Cerebellar nuclear complex (tissue), 1 donor: ENCODE measurements around the gene NAP1L4.
"Not testable (repeated sequence)": the region's sequence is repeated elsewhere in the genome, so short reads cannot be mapped to it uniquely, and the experiment has no call there.

ENCODE experiments used
- DNase-seq, 2 experiments: peaks; one replicate each; lab custom pipeline; 2025; lab: John Stamatoyannopoulos, UW

NAP1L4 gene

DNA sequence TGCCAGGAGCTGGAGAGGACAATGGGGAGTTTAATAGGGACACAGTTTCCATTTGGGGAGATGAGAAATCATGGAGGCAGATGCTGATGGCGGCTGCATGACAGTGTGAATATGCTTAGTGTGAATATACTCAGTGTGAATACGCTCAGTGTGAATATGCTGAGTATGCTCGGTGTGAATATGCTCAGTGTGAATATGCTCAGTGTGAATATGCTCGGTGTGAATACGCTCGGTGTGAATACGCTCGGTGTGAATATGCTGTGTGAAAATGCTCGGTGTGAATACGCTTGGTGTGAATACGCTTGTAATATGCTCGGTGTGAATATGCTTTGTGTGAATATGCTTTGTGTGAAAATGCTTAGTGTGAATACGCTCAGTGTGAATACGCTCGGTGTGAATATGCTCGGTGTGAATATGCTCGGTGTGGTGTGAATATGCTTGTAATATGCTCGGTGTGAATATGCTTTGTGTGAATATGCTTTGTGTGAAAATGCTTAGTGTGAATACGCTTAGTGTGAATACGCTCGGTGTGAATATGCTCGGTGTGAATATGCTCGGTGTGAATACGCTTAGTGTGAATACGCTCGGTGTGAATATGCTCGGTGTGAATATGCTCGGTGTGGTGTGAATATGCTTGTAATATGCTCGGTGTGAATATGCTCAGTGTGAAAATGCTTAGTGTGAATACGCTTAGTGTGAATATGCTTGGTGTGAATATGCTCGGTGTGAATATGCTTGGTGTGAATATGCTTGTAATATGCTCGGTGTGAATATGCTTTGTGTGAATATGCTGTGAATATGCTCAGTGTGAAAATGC, 54.3 kb downstream of the NAP1L4 start:
- not testable (repeated sequence) for DNase-seq

DNA sequence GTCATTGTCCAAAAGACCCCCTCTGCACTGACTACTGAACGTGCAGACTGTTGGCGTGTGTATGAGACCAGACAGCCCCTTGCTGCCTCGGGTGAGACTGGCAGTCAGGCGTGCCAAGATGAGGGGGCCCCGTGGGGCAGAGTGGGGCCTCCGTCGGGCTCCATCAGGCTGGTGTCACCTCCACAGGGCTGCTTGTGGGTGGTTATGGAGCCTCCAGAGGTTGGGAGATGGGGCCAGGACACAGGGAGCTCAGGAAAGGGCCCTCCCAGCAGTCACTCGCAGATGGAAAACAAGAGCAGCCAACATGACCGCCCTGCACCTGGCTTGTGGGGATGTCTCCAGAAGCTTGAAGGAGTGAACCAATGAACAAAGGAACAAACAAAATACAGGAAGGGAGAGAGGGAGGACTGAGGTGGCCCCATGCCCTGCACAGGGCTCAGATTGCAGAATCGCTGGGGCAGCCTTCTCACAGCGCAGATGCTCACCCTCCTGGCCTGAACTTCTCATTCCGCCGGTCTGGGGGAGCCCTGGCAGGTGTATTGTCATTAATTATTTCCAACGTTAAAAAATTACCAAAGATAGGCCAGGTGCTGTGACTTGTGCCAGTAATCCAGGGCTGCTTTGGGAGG, 57.4 kb downstream of the NAP1L4 start:
- DNase-seq, result no peak

DNA sequence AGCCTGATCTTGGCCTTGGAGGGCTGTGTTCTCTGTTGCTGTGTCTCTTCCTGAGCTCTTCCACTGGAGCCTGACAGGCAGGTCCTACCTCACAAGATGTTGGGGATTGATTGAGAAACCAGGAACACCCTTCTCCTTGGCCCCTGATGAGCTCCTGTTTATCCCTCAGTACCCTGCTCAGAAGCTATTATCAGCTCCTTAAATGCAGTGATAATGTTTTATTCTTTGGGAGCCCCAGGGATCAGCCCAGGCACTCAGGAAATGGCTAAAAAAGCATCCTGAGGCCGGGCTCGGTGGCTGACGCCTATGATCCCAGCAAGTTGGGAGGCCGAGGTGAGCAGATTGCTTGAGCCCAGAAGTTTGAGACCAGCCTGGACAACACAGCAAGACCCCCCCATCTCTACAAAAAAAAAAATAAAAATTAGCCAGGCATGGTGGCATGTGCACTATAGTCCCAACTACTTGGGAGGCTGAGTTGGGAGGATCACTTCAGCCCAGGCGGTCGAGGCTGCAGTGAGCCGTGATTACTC, 58.0 kb downstream of the NAP1L4 start:
- no peak for DNase-seq

DNA sequence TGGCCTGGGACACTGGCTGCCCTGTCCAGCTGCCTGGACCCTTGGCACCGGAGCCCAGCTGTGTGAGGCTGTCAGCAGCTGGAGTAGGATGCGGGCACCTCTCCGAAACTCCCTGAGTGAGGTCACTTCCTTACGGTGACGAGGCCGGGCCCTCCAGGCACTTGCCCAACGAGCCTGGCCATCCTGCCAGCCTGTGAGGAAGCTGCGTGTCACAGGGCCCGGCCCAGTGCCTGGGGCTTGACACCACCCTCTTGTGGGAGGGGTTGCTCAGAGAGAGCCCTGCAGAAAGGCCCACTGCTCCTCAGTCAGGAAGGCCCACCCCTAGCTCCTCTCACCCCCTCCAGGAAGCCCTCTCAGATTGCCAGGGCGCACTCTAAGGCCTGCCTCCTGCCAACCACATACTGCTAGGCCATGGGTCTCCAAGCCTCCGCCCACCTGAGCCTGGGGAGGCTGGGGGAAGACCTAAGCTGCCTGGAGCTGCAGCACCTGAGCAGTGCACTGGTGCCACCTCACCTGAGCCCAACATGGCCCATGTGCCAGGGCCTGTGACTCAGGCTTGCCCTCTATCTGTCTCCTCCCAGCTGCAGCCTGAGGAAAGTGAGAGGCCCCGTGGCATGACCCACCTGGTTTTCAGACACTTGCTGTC, 58.6 kb downstream of the NAP1L4 start:
- no peak for DNase-seq

DNA sequence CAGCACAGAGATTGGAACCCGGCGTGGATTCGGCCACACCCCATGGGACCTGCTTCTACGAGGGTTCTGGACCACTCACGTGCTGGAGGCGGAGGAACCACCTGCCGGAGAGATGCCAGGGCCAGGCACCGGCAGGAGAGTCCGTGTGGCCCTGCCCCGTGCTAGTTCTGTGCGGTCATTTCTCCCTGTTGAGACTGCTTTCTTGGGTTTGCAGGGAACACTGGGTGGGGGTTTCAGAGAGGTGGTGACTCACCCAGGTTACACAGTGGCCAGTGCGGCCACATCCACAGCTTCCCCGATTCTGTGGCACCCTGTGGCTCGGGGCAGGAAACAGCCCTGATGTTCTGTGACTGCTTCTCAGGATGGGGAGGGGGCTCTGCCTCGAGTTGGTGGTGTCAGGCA, 59.3 kb downstream of the NAP1L4 start:
- no peak for DNase-seq

DNA sequence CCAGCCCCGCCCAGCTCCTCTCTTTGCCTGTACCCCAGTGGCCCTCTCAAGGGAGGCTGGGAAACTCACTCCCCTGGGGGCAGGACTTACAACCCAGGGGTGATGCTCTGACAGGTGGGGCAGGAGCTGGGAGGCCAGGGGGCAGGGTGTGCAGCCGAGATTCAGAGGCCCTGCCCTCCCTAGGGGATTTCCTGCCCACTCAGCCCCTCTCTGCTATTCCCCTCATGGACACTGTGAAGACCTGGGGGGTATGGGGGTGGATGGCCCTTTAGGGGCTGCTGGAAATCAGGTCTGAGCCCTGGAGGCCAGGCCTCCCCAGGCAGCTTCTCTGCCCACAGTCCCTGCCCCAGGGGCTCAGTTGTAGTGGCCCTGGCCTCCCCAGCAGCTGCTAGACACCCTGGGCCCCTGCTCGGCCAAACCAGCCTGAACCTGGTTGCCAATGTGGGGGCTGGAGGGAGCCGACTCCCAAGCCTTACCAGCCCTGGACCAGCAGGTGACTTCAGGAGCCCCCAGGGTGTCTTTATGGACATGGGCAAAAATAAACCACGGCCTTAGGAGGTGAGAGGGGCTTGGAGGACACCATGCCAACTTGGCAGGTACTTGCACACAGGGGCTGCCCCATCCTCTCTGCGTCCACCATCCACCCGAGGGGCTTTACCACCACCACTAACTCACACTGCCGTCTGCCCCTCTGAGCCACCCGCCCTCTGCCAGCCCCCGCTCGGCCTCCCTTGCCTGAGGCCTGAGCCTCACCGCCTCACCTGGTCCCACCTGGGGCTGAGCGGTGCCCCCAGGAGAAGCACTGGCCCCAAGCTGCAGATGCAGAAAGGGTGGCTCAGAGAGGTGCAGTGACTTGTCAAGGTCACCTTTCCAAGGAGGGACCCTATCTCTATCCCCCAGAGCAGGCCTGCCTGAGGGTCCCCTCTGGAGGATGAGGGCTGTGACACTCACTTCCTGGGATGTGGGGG, 60.1 kb downstream of the NAP1L4 start:
- DNase-seq, result no peak

DNA sequence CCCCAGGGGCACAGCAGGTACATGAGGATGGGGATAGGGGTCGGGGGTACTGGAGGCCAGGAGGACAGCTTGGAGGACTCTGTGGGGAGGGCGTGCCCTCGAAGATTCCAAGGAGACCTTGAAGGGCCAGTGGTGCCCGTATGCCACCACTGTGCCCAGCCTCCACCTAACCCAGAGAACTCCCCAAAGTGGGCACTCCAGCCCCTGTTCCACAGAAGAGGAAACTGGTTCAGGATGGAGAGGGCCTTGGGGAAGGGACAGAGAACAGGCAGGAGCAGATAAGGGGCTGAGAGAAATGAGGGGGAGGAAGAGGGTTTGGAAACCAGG, 60.7 kb downstream of the NAP1L4 start:
- no peak for DNase-seq

DNA sequence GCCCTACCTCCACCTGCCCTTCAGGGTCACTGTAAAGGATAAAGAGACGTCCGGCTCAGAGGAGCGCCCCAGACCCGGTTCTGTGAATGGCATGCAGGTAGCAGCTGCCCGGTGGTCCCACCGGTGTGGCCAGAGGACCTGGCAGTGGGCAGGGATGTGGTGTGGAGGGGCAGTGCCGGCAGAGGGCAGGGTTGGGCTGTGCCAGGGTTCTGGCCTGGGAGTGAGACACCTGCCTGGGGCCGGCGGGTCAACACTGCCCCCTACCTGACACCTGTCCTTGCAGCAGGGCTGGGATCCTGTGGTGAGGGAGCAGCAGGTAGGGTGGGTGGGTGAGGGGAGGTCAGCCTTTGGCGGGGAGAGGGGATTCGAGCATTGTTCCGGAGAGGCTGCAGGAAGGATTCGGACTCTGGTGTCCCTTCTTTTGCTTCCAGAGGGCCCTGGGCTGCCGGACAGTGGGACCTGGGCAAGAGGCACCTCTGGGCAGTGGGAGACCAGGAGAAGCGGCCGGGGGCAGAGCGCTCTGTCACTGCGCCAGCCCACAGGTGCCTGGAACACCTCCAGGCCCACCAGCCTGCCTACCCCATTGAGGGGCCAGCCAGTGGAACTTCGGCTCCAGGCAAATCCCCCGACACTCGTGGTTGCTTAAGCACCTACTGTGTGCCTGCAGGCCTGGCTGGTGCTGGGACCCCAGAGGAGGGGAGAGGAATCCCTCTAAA, 61.3 kb downstream of the NAP1L4 start:
- DNase-seq, result no peak

DNA sequence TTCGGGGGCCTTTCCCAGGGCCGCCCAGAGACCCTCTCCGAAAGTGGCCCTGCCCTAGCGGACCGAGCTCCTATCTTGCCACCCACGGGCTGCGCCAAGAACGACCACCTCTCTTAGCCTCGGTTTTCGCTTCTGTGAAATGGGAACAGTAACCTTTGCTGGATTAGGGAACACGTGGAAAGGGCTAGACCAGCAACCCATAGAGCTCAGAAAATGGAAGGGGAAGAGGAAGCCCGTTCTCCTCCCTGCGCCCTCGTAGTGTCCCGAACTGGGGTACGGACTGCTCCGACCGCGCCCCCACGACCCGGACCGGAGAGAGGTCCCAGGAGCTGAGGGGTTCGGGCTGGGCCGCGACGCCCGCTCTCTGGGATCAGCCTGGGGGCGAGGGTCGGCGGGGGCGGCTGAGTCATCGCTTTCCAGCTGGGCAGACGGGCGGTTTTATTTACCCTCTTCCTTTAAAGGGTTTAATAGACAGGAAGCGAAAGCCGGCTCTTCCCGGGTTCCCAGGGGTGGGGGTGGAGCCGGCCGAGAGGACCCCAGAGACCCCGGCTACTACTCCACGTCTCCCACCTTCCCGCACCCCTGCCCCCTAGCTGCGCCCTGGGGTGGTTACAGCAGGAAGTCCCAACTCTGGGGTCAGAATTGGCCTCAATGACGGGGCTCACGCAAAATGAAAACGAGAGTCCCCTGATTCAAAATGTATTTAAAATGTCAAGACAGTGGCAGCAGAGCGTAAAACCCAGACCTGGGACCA, 62.0 kb downstream of the NAP1L4 start:
- no peak for DNase-seq

DNA sequence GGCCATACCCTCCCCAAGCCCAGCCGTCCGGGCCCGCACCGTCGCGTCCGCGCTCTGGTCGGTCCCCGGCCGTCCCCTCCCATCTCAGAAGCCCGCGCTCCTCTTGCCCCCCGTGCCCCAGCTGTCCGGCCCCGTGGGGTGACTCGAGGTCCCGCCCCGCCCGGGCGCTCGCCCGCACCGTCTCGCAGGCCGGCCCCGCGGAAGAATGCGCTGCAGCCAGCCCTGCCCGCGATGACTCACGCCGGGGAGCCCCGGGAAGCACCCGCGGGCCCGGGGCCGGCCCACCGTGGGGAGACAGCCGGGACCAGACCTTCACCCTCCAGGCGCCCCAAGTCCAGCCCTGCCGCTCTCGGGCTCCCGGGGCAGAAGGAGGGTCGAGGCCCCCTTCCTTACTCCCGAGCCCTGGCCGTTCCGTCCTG, 62.6 kb downstream of the NAP1L4 start:
- DNase-seq, result no peak

DNA sequence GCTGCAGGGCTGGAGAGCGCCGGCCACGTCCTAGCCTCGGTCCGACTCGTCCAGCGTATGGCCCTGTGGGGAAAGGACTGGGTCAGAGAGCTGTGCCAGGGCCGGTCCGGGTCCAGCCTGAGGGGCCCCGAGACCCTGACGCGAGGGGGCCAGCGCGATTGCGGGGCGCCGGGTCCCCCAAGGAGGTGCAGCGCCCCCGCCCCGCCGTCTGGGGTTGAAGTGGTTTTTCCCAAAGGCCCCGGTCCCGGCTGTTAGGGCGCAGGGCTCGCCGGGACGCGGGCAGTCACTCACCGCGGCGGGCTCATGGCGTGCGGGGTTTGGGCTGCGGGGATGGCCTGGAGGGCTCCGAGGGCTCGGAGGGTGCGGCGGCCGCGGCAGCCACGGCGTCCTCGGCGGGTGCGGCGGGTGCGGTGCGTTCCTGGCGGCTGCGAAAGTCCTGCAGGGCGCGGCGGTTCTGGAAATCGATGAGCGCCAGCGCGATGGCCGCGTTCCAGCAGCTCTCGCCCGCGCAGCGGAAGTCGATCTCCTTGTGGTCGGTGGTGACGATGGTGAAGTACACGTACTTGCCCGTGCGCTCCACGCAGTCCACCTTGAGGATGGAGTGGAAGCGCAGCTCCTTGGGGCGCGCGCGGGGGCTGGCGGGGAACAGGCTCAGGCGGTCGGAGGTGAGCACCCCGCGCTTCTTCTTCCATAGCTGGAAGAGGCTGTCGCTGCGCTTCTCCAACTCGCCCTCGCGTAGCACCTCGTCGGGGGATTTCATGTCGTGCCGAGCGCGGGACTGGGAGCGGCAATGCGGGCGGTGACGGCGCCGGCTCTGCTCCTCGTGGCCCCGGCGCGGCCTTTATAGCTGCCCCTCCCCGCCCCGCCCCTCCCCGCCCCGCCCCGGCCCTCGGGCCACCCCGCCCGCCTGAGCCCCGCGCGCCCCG, 63.3 kb downstream of the NAP1L4 start, which contains the start of gene PHLDA2:
PHLDA2 (minus strand) TSS at position 816 of the 926 bp plus-strand sequence; CDS start at position 760, 56 bp downstream.
- DNase-seq, result no peak

DNA sequence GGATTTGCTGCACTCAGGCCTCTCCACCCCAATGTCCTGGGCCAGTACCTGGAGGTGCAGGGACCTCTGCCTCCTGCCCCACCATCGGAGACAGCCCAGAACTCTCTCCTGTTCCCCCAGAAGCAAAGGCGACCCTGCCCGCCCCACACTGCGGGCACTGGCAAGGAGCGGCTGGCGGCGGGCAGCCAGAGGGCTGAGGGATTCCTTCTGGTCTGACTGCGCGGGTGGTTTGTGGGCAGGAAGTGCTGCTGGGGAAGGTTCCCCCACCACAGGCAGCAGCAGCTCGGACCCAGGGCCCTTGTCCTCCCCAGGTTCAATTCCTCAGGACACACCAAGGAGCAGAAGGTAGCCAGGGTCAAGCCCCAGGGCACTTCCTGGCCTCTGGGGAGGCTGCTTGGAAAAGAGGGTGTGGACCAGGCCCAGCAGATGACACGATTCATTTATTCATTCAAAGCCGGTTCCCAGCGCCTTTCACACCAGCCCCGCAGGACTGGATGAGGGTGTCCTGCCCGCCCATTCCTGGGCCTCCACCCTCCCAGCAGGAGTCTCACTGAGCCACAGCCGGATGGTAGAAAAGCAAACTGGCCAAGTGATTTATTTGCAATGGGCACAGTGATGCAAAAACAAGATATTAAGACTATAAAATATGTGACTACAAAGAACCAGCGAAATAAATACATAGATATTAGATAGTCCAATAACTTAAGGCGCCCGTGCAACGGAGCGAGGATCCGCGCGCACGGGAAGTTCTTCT, 64.1 kb downstream of the NAP1L4 start:
- DNase-seq, result no peak

DNA sequence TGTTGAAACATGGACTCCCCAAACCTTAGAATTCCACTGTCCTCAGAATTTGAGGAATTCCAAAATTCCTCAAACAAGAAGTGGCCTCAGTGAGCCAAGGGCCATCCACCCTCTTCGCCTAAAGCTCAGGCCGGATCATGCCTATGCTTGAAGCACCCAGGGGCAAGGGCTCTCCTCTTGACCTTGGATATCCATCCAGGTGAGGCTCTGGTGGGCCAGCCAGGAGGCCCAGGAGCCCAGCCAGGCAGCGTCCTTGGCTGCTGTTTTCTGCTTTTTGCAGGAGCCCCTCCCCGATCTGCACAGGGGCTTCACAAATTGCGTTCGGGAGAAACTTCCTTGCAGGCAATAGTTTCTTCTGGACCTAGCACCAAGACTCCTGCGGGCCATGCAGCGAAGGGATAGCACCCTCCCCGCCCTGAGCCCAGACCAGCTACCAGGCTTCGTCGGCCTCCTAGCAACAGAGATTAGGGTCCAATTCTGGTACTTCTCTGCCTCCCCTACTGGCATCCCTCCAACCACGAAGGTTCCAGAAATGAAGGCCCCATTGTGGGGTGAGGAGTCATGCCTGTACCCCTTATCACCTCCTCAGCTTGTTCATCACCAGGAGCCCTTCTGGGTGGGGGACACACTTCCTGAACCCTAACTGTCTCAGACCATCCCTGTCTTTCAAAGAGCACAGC, 64.9 kb downstream of the NAP1L4 start:
- DNase-seq, result no peak

DNA sequence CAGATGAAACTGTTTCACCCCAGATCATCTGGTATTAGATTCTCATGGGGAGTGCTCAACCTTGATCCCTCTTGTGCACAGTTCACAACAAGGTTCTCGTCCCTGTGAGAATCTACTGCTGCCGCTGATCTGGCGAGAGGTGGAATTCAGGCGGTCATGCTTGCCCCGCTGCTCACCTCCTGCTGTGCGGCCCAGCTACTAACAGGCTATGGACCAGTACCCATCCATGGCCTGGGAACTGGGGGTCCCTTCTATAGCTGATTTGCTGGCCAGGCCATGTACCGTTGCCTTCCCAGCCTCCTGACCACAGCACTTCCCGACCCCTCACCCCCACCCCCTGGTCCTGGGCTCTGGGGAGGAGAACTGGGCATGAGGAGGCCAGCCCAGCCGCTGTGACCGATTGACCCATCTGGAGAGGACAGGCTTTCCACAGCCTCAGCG, 65.5 kb downstream of the NAP1L4 start:
- DNase-seq, result no peak

DNA sequence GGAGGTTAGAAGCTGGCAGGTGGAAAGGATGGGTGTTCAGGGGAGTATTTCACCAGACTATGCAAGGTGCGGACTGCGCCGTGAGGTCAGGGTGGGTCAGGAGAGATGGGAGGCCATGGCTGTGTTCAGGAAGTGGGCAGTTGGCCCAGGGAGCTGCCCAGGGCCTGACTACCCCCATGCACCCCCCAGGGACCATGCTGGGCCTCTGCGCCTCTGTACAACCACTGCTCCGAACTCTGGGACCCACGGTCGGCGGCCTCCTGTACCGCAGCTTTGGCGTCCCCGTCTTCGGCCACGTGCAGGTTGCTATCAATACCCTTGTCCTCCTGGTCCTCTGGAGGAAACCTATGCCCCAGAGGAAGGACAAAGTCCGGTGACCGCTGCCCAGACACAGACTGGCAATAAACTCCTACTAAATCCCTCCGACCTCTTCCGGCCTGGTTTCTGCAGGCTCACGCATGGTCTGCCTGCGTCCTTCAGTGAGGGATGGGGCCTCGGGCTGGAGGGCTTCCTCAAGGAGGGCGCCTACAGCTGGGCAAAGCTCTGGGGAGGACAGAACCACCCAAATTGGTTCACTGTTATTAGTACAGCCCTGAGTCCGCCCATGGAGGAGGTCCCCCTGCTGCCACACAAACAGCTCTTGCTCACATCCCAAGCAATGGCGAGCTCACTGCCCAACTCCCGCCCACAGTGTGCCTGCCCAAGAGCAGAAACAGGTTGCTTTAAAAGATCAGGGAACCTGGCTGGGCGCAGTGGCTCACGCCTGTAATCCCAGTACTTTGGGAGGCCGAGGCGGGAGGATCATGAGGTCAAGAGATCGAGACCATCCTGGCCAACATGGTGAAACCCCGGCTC, 67.1 kb downstream of the NAP1L4 start:
- no peak for DNase-seq

DNA sequence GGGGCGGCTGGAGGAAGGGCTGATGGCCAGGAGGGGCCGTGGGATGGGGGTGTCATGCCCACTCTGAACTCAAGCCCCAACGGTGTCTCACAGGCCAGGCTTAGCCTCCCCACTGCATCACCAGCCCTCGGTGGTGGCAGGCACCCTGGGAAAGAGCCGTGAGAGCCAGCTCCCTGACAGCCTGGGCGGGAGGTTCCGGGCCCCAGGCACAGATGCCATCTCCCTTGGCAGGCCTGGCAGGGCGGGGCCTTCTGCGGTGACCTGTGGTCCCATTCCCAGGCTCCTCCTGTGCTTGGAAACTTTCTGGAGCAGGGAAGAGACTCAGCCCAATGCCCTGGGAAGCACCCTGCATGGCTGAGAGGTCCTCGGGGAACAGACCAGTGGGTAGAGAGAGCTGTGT, 67.7 kb downstream of the NAP1L4 start:
- no peak for DNase-seq
